Measurements from ENCODE around the gene SIPA1. TPM values are rescaled to one million over a fixed set of nuclear protein-coding genes. Genes with fewer than 3 reads are reported as not detected.

SIPA1 gene
- total and polyA plus RNA-seq, 9 of the 15 experiments (the other 6 are each of a cell fraction or from before 2014, with no cell fraction given), result 0.25 to 85.8 (median 16.8) TPM

DNA sequence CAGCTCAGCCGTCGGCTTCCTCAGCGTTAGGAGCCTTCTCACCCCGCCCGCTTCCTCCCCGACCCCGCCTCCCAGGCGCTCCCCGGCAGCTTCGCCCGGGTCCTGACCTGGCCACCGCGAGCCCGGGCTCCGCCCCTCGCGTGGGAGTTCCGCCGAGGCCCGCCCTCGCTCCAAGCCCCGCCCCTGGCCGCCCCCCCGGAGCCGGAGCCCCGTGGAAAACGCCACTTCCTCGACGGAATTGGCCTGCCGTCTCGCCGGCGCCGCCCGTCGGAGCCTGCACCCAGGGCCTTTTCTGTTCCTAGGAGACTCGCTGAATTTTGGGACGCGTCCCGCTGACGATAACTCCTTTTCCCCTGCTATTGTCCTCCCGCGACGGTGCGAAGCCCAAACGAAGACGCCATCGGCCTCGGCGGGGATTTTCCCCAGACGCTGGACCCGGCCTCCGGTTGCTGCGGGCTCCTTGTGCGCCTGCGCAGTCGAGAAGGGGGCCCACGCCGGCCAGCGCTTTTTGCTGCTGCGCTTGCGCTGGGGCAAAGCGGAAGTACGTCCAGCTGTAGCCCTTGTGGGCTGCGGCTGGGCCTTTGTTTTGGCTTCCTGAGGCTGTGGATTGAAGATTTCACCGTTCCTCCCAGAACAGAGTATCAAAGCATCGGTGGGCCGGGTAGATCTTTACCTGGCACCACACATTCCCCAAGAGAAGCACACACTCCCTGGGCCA, 14.8 kb downstream of the SIPA1 start (continued):
- TF ChIP-seq, protein P1, sequence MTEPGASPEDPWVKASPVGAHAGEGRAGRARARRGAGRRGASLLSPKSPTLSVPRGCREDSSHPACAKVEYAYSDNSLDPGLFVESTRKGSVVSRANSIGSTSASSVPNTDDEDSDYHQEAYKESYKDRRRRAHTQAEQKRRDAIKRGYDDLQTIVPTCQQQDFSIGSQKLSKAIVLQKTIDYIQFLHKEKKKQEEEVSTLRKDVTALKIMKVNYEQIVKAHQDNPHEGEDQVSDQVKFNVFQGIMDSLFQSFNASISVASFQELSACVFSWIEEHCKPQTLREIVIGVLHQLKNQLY (CRISPR knock-in tag; conservative IDR thresholded peaks at IDR 0.05), result no peak
- TF ChIP-seq BRF1 (IDR thresholded peaks at IDR 0.05; ENCODE audit: borderline replicate concordance, extremely low read depth, insufficient read length), result no peak
- TF ChIP-seq PCBP2 (IDR thresholded peaks at IDR 0.05; ENCODE audit: low read depth, low read length, poor library complexity, severe bottlenecking), result no peak
- peak; percentile 59; the same call in 1 of the 2 replicates for TF ChIP-seq TARDBP (IDR thresholded peaks at IDR 0.05)
- TF ChIP-seq MYC (IDR thresholded peaks at IDR 0.05; ENCODE audit: low read depth, low read length), result no peak
- TF ChIP-seq MYC (CRISPR knock-in tag; IDR thresholded peaks at IDR 0.05; ENCODE audit: borderline replicate concordance, low read depth), result no peak; the same call in 1 of the 2 replicates
- TF ChIP-seq ZNF717 (CRISPR knock-in tag; IDR thresholded peaks at IDR 0.05), result peak; percentile 73; the same call in 1 of the 2 replicates
- no peak for TF ChIP-seq FOXJ2 (tag; IDR thresholded peaks at IDR 0.05)
- no peak for TF ChIP-seq NFXL1 (CRISPR knock-in tag; IDR thresholded peaks at IDR 0.05)
- TF ChIP-seq U2AF2 (optimal IDR thresholded peaks at IDR 0.05; ENCODE audit: low read depth, low read length), result no peak
- TF ChIP-seq, protein P2, sequence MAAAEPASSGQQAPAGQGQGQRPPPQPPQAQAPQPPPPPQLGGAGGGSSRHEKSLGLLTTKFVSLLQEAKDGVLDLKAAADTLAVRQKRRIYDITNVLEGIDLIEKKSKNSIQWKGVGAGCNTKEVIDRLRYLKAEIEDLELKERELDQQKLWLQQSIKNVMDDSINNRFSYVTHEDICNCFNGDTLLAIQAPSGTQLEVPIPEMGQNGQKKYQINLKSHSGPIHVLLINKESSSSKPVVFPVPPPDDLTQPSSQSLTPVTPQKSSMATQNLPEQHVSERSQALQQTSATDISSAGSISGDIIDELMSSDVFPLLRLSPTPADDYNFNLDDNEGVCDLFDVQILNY (CRISPR knock-in tag; IDR thresholded peaks at IDR 0.05), result no peak
- no peak for TF ChIP-seq PHB2 (IDR thresholded peaks at IDR 0.05; ENCODE audit: low read depth)
- TF ChIP-seq SIX5 (IDR thresholded peaks at IDR 0.05; ENCODE audit: borderline replicate concordance in 1 of 2, insufficient read depth in 1 of 2, low read depth in 1 of 2, low read length in 2 of 2), result no peak
- TF ChIP-seq ZNF24 (IDR thresholded peaks at IDR 0.05), result no peak
- peak; percentile 99 for TF ChIP-seq NCOA6 (IDR thresholded peaks at IDR 0.05)
- TF ChIP-seq, protein P3, sequence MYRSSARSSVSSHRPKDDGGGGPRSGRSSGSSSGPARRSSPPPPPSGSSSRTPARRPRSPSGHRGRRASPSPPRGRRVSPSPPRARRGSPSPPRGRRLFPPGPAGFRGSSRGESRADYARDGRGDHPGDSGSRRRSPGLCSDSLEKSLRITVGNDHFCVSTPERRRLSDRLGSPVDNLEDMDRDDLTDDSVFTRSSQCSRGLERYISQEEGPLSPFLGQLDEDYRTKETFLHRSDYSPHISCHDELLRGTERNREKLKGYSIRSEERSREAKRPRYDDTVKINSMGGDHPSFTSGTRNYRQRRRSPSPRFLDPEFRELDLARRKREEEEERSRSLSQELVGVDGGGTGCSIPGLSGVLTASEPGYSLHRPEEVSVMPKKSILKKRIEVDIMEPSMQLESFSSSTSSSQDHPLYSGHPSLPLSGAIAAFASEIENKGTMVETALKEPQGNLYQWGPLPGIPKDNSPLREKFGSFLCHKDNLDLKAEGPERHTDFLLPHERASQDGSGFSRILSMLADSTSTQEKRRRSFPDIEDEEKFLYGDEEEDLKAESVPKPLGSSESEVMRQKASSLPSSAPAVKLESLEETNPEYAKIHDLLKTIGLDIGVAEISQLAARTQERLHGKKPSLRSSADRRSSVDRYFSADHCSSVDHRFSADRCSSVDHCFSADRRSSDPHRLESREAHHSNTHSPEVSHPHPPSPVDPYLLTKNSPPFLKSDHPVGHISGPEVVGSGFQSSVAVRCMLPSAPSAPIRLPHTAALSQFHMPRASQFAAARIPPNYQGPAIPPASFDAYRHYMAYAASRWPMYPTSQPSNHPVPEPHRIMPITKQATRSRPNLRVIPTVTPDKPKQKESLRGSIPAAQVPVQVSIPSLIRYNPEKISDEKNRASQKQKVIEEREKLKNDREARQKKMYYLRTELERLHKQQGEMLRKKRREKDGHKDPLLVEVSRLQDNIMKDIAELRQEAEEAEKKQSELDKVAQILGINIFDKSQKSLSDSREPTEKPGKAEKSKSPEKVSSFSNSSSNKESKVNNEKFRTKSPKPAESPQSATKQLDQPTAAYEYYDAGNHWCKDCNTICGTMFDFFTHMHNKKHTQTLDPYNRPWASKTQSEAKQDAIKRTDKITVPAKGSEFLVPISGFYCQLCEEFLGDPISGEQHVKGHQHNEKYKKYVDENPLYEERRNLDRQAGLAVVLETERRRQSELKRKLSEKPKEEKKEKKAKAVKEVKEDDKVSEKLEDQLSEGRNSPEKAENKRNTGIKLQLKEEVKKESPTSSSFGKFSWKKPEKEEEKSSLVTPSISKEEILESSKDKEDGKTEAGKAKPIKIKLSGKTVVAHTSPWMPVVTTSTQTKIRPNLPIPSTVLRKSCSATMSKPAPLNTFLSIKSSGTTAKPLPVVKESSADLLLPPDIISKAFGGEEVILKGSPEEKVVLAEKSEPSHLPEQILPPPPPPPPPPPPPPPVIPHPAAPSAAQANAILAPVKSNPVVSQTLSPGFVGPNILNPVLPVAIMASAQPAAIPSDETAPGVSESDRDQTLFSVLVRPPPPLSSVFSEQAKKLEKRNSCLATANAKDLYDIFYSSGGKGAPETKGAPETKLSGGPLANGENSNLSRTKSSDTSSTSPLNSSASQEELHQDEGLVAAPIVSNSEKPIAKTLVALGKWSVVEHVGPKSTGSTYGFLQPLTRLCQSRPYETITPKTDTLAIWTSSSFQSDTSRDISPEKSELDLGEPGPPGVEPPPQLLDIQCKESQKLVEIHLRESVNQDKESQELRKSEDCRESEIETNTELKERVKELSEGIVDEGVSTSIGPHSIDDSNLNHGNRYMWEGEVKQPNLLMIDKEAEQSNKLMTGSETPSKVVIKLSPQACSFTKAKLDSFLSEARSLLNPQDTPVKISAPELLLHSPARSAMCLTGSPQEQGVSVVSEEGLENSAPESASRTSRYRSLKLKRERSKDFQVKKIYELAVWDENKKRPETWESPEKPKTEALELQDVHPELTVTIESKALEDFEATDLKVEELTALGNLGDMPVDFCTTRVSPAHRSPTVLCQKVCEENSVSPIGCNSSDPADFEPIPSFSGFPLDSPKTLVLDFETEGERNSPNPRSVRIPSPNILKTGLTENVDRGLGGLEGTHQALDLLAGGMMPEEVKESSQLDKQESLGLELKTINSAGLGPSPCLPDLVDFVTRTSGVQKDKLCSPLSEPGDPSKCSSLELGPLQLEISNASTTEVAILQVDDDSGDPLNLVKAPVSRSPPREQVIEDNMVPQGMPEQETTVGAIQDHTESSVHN (IDR thresholded peaks at IDR 0.05; ENCODE audit: borderline replicate concordance in 1 of 2, low read depth in 1 of 2), result no peak
- no peak for TF ChIP-seq ZNF197 (CRISPR knock-in tag; IDR thresholded peaks at IDR 0.05; ENCODE audit: low read depth)
- no peak for TF ChIP-seq TFAM (CRISPR knock-in tag; conservative IDR thresholded peaks at IDR 0.05)
- no peak for TF ChIP-seq POLR3G (IDR thresholded peaks at IDR 0.05; ENCODE audit: extremely low read depth, insufficient read length, insufficient replicate concordance)
